Measurements from ENCODE around the gene LRP2. TPM values are rescaled to one million over a fixed set of nuclear protein-coding genes. Genes with fewer than 3 reads are reported as not detected.

Gene LRP2
- total and polyA plus RNA-seq, 2 of the 4 experiments (the other 2 are of a cell fraction): not detected

DNA sequence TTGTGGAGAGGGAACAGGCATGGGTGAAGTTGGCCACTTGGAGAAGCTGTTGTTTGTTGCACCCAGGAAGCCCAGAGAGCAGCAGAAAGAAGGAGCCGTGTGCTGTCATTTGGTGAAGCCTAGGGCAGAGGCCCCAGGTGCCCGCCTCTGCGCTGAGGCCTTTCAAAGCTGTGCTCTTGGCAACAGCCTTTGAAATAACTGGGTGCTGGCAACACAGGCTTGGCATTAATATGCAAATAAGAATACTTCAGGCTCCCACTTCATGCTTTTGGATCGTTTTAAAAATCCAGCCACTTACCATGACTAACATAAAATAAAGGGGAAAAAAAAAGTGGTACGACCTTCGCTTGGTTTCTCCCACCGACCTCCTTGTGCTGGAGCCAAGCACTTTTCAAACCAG is 251.9 kb downstream of the LRP2 start:
- no peak overlapping the region for H3K27ac ChIP-seq (ENCODE audit: insufficient read depth, low read length)
- no peaks in the 10 kb centered on the region for H3K4me1 ChIP-seq (ENCODE audit: control insufficient read depth, insufficient read depth, low read length)
- H3K9ac ChIP-seq (ENCODE audit: low read depth, low read length): no peak overlapping the region
- ATAC-seq (ENCODE audit: low read depth): no peak
- H3K9me3 ChIP-seq (ENCODE audit: control insufficient read depth, insufficient read depth, low read length): no peaks in the 10 kb centered on the region
- no TSS peak for BruUV-seq (replicated peaks)
- no peak overlapping the region for H4K5ac ChIP-seq (ENCODE audit: low read depth, low read length)
- no peak overlapping the region for H3K4me2 ChIP-seq (ENCODE audit: low read depth, low read length)
- H2AFZ ChIP-seq (replicated peaks; ENCODE audit: low read length, poor library complexity): no peak overlapping the region
- no peak overlapping the region for H2BK5ac ChIP-seq (ENCODE audit: low read depth, low read length, poor library complexity, severe bottlenecking)
- CTCF ChIA-PET: interaction anchor here (1.1 to 1.6 kb wide), 5 partner anchors 11 to 66 kb away, joined by 3 to 9 read pairs (median 7); no protein-coding TSS in a partner anchor
- no peak overlapping the region for H2AK5ac ChIP-seq (ENCODE audit: low read depth, low read length)
- H3K9me1 ChIP-seq (ENCODE audit: insufficient read depth, low read length): no peaks in the 10 kb centered on the region
- no peak overlapping the region for H2BK15ac ChIP-seq (ENCODE audit: low read depth, low read length)
- no peak overlapping the region for H2BK20ac ChIP-seq (ENCODE audit: low read depth, low read length)
- H3K4me3 ChIP-seq (ENCODE audit: insufficient read depth, low read depth, low read length): no peak overlapping the region
- no peak overlapping the region for H2AK9ac ChIP-seq (replicated peaks; ENCODE audit: low read depth, low read length, poor library complexity)
- H4K91ac ChIP-seq (ENCODE audit: insufficient read depth, low read depth, low read length): no peak overlapping the region
- no peak overlapping the region for H3K56ac ChIP-seq (ENCODE audit: extremely low read depth, insufficient read depth, low read length)
- H3K36me3 ChIP-seq (ENCODE audit: control insufficient read depth, insufficient read depth, low read length): no peaks in the 10 kb centered on the region
- POLR2A ChIA-PET (ENCODE audit: unreplicated experiment): no interaction called here
- WGBS, 2 experiments (ENCODE audit: extremely low coverage in 2 of 2, insufficient read length in 1 of 2): 86% methylated on average over 1 of the region's 7 CpGs; no CpG with 5 or more reads in 1 of the 2 experiments
- H3K4ac ChIP-seq (ENCODE audit: low read depth, low read length): no peak overlapping the region
- TF ChIP-seq, protein P1, sequence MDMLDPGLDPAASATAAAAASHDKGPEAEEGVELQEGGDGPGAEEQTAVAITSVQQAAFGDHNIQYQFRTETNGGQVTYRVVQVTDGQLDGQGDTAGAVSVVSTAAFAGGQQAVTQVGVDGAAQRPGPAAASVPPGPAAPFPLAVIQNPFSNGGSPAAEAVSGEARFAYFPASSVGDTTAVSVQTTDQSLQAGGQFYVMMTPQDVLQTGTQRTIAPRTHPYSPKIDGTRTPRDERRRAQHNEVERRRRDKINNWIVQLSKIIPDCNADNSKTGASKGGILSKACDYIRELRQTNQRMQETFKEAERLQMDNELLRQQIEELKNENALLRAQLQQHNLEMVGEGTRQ (IDR thresholded peaks at IDR 0.05; ENCODE audit: low read depth, low read length): no peak
- no peak for TF ChIP-seq CEBPB (IDR thresholded peaks at IDR 0.05; ENCODE audit: low read depth, low read length)
- no peak for TF ChIP-seq POLR2A (IDR thresholded peaks at IDR 0.05; ENCODE audit: low read depth, low read length)
- TF ChIP-seq BHLHE40 (IDR thresholded peaks at IDR 0.05; ENCODE audit: low read depth, low read length): no peak
- no peak for TF ChIP-seq NFE2L2 (IDR thresholded peaks at IDR 0.05; ENCODE audit: low read depth, low read length)
- no peak for TF ChIP-seq SMC3 (IDR thresholded peaks at IDR 0.05; ENCODE audit: low read depth, low read length)
- TF ChIP-seq MAZ (IDR thresholded peaks at IDR 0.05; ENCODE audit: borderline replicate concordance, low read depth, low read length): no peak
- TF ChIP-seq FOS (IDR thresholded peaks at IDR 0.05; ENCODE audit: low read depth, low read length): no peak
- TF ChIP-seq, protein P2, sequence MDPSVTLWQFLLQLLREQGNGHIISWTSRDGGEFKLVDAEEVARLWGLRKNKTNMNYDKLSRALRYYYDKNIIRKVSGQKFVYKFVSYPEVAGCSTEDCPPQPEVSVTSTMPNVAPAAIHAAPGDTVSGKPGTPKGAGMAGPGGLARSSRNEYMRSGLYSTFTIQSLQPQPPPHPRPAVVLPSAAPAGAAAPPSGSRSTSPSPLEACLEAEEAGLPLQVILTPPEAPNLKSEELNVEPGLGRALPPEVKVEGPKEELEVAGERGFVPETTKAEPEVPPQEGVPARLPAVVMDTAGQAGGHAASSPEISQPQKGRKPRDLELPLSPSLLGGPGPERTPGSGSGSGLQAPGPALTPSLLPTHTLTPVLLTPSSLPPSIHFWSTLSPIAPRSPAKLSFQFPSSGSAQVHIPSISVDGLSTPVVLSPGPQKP (IDR thresholded peaks at IDR 0.05; ENCODE audit: borderline replicate concordance, low read depth, low read length): no peak
- TF ChIP-seq, protein P3, sequence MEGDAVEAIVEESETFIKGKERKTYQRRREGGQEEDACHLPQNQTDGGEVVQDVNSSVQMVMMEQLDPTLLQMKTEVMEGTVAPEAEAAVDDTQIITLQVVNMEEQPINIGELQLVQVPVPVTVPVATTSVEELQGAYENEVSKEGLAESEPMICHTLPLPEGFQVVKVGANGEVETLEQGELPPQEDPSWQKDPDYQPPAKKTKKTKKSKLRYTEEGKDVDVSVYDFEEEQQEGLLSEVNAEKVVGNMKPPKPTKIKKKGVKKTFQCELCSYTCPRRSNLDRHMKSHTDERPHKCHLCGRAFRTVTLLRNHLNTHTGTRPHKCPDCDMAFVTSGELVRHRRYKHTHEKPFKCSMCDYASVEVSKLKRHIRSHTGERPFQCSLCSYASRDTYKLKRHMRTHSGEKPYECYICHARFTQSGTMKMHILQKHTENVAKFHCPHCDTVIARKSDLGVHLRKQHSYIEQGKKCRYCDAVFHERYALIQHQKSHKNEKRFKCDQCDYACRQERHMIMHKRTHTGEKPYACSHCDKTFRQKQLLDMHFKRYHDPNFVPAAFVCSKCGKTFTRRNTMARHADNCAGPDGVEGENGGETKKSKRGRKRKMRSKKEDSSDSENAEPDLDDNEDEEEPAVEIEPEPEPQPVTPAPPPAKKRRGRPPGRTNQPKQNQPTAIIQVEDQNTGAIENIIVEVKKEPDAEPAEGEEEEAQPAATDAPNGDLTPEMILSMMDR (conservative IDR thresholded peaks at IDR 0.05; ENCODE audit: low read depth, low read length): no peak
- TF ChIP-seq RAD21 (IDR thresholded peaks at IDR 0.05; ENCODE audit: low read length): no peak
- TF ChIP-seq MXI1 (IDR thresholded peaks at IDR 0.05; ENCODE audit: borderline replicate concordance, low read depth, low read length): no peak
- no peaks in the 10 kb centered on the region for H4K20me1 ChIP-seq (ENCODE audit: insufficient read depth, low read length)
- H3K14ac ChIP-seq (replicated peaks; ENCODE audit: low read depth, low read length): no peak overlapping the region
- in situ Hi-C loops (cut with MboI; ENCODE audit: low sequenced_read_pairs) (no loop called here), dilution Hi-C loops (cut with HindIII; ENCODE audit: low sequenced_read_pairs, unreplicated experiment) (no loop called here), intact Hi-C loops (cut with micrococcal nuclease) (no loop called here)
- no peak overlapping the region for H3K18ac ChIP-seq (ENCODE audit: low read depth, low read length)
- no peaks in the 10 kb centered on the region for H3K27me3 ChIP-seq (ENCODE audit: control insufficient read depth, insufficient read depth, low read length)
- no peak overlapping the region for H4K8ac ChIP-seq (ENCODE audit: low read depth in 2 of 2, low read length in 2 of 2)
- H2BK120ac ChIP-seq (ENCODE audit: low read depth, low read length): no peak overlapping the region
- DNase-seq: no peak
- no peak overlapping the region for H3K23ac ChIP-seq (ENCODE audit: low read depth, low read length)
- H3K79me1 ChIP-seq (ENCODE audit: low read depth in 1 of 2, low read length in 2 of 2): no peaks in the 10 kb centered on the region
